ENCODE results near the gene NR1I3. TPM values are rescaled to one million over a fixed set of nuclear protein-coding genes. Genes with fewer than 3 reads are reported as not detected.
A peak's percentile ranks its signal among the peaks of the same experiment; 100 is the strongest.
"Not testable (repeated sequence)": the region's sequence is repeated elsewhere in the genome, so short reads cannot be mapped to it uniquely, and the experiment has no call there.

Gene NR1I3
- total RNA-seq, 1 donor from 2014 or later: not detected

DNA sequence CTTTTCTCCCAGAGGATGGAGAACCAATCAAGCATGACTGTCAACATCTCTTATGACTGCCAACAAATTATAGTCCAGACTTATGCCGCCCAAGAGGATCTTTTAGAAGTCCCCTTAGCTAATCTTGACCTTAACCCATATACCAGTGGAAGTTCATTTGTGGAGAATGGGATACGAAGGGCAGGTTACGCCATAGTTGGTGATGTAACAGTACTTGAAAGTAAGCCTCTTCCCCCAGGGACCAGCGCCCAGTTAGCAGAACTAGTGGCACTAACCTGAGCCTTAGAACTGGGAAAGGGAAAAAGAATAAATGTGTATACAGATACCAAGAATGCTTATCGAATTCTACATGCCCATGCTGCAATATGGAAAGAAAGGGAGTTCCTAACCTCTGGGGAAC is 17.3 kb upstream of the NR1I3 start:
- not testable (repeated sequence) for H2AFZ ChIP-seq (replicated peaks); H3K79me2 ChIP-seq (ENCODE audit: low read depth); H3K9me3 ChIP-seq (ENCODE audit: low read depth); H3K27ac Mint-ChIP-seq; DNase-seq (ENCODE audit: low spot score); H4K20me1 ChIP-seq (ENCODE audit: low read depth); H3K9ac ChIP-seq; H3K4me1 ChIP-seq; H3K4me3 Mint-ChIP-seq; H3K36me3 Mint-ChIP-seq; H3K36me3 ChIP-seq; H3K4me2 ChIP-seq; H3K4me3 ChIP-seq; H3K27ac ChIP-seq
- H3F3A ChIP-seq (ENCODE audit: low read depth): peaks cover 10% of the 10 kb centered on the region
- Mint-ChIP-seq H3K4me1 (peaks cover 16% of the 10 kb centered on the region), H3K27me3 (ENCODE audit: insufficient read depth, low read depth) (peaks cover 27% of the 10 kb centered on the region), H3K9me3 (peaks cover 20% of the 10 kb centered on the region)
- H3K27me3 ChIP-seq: peaks cover 26% of the 10 kb centered on the region

DNA sequence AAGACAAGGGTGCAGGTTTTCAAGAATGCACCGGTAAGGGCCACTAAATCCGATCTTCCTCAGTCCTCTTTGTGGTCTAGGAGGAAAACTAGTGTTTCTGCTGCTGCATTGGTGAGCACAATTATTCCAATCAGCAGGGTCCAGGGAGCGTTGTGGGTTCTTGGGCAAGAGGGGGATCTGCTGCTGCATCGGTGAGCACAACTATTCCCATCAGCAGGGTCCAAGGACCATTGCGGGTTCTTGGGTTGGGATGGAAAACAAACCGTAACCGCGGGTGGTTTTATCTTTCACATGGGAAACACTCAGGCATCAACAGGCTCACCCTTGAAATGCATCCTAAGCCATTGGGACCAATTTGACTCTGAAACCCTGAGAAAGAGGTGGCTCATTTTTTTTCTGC is 13.6 kb upstream of the NR1I3 start:
- Histone ChIP-seq H3K9me3 (ENCODE audit: low read depth) (no peaks in the 10 kb centered on the region), H3F3A (ENCODE audit: low read depth) (no peaks in the 10 kb centered on the region), H3K79me2 (ENCODE audit: low read depth) (no peaks in the 10 kb centered on the region), H3K9ac (no peak overlapping the region), H3K27ac (no peak overlapping the region), H3K36me3 (no peaks in the 10 kb centered on the region), H3K4me3 (no peak overlapping the region), H3K4me1 (no peaks in the 10 kb centered on the region), H2AFZ (replicated peaks) (no peak overlapping the region), H3K27me3 (no peaks in the 10 kb centered on the region), H4K20me1 (ENCODE audit: low read depth) (no peaks in the 10 kb centered on the region), H3K4me2 (no peak overlapping the region)
- Mint-ChIP-seq H3K36me3 (no peaks in the 10 kb centered on the region), H3K27me3 (ENCODE audit: insufficient read depth, low read depth) (peaks cover 8% of the 10 kb centered on the region), H3K9me3 (peaks cover 6% of the 10 kb centered on the region), H3K27ac (no peak overlapping the region), H3K4me3 (no peak overlapping the region), H3K4me1 (peaks cover 4% of the 10 kb centered on the region)
- no peak for TF ChIP-seq EZH2 (IDR thresholded peaks at IDR 0.05)
- no peak for TF ChIP-seq EZH2phosphoT487 (IDR thresholded peaks at IDR 0.05)
- TF ChIP-seq CTCF (IDR thresholded peaks at IDR 0.05): no peak
- DNase-seq (ENCODE audit: low spot score): no peak

- Mint-ChIP-seq H3K4me1 (peaks cover 4% of the 10 kb centered on the region), H3K36me3 (no peaks in the 10 kb centered on the region), H3K9me3 (peaks cover 2% of the 10 kb centered on the region), H3K27ac (no peak overlapping the region), H3K27me3 (ENCODE audit: insufficient read depth, low read depth) (peaks cover 8% of the 10 kb centered on the region), H3K4me3 (no peak overlapping the region)
- Histone ChIP-seq H3K4me3 (no peak overlapping the region), H3K79me2 (ENCODE audit: low read depth) (no peaks in the 10 kb centered on the region), H3K27me3 (no peaks in the 10 kb centered on the region), H2AFZ (replicated peaks) (peak overlapping the region; percentile 26), H3K4me2 (no peak overlapping the region), H4K20me1 (ENCODE audit: low read depth) (no peaks in the 10 kb centered on the region), H3K9me3 (ENCODE audit: low read depth) (no peaks in the 10 kb centered on the region), H3F3A (ENCODE audit: low read depth) (no peaks in the 10 kb centered on the region), H3K9ac (no peak overlapping the region), H3K4me1 (no peaks in the 10 kb centered on the region), H3K27ac (no peak overlapping the region), H3K36me3 (no peaks in the 10 kb centered on the region)
- no peak for DNase-seq (ENCODE audit: low spot score)
- no peak for TF ChIP-seq EZH2 (IDR thresholded peaks at IDR 0.05)
- no peak for TF ChIP-seq EZH2phosphoT487 (IDR thresholded peaks at IDR 0.05)
- TF ChIP-seq CTCF (IDR thresholded peaks at IDR 0.05): no peak
Observed at GRCh38 chr1:161250829-161251228, 12.8 kb upstream of the NR1I3 start.

DNA sequence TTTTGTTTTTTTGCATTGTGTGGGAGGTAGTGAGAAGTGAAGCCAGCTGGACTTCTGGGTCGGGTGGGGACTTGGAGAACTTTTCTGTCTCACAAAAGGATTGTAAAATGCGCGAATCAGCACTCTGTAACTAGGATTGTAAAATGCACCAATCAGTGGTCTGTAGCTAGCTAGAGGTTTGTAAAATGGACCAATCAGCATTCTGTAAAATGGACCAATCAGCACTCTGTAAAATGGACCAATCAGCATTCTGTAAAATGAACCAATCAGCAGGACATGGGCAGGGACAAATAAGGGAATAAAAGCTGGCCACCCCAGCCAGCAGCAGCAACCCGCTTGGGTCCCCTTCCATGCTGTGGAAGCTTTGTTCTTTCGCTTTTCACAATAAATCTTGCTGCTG is 12.1 kb upstream of the NR1I3 start:
- not testable (repeated sequence) for DNase-seq (ENCODE audit: low spot score); H3K9ac ChIP-seq; H3K27me3 Mint-ChIP-seq (ENCODE audit: insufficient read depth, low read depth); H3K27me3 ChIP-seq; H3K4me3 ChIP-seq; H3K4me2 ChIP-seq; H3K4me1 ChIP-seq; H3K36me3 Mint-ChIP-seq; H2AFZ ChIP-seq (replicated peaks); H3K79me2 ChIP-seq (ENCODE audit: low read depth); H3K9me3 ChIP-seq (ENCODE audit: low read depth); H3K27ac Mint-ChIP-seq; H3F3A ChIP-seq (ENCODE audit: low read depth); H3K27ac ChIP-seq; H3K4me1 Mint-ChIP-seq; H3K4me3 Mint-ChIP-seq; H3K9me3 Mint-ChIP-seq; H3K36me3 ChIP-seq; H4K20me1 ChIP-seq (ENCODE audit: low read depth)

Measured in neural progenitor cell (in vitro differentiated cells).